ENCODE results near the gene FAM184B.

The FAM184B gene

DNA sequence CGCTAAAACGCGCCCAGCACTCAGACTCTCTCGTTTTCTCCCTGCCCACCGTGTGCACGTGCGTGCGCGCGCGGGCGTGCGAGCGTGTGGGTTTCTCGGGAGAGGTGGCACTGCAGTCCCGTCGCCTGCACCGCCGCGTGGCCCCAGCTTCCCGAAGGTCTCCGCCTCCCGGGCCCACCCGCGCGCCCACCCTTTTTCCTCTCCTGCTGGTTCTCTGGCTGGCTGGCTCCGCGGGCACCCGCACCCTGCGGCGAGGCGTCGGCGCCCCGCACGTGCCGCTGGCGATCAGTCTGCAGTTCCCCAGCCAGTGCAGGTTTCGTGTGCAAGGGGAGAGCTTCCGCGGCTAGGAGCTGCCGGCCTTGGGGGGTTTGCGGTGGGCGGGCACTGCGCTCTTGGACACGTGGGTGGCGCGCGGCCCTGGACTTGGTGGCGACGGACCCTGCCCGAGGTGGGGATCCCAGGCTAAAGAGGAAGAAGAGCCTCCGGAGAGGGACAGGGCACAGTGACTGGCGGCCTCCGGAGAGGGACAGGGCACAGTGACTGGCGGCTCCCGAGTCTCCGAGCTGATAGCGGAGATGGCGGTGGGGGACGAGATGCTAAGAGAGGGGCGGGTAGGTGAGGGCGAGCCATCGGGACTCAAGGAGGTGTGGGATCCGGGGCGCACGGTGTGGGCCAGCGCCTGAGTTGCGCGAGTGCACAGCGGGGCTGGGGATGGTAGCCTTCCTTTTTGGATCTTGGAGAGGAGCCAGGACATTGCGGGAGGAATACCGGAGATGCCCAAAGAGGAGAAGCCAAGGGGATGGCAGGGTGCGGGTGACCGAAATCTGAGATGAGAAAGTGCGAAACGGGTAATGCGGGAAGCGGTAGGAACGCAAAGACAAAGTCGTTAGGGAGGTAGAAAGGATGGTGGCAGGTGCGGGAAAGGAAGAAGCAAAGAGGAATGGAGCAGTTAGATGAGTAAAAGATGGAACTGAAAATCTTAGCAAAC is at the start of gene FAM184B:
TSS of gene FAM184B (minus strand) at position 322 of the 988 bp plus-strand sequence. CDS start 322 bp downstream, outside the sequence.
- peak; percentile 66 for DNase-seq

DNA sequence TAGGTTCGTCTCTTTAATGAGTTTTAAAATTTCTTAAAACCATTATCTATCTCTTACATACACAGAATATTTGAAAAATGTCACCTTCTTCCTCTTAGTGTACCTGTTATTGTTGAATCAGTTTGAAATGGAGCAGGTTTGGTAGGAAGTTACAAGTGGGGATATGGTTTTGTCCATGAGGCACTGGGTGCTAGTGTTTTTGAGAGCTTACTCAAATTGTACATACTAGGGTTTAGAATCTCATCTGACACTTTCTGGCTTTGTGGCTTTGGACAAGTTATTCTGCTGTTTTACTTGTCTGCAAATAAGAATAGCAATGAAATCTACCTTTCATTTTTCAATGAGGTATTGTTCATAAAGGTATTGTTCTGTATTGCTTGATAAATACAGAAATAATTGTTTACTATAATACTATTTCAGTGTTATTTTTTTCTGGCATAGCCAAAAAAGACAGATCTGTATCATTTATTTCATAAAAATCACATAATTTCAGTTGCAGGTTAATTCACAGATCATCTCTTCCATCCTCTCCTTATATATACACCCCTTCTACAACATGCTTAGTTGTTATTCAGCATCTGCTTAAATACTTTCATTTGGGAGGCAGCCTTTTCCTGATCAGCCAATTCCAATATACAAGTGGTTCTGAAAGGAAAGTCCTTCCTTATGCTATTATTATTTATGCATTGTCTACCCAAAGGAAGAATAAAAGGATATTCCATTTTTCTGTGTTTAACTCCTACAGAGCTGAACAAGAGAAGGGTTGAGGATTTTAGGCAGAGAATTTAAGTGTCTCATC is 42.6 kb upstream of the FAM184B start:
- DNase-seq = no peak

DNA sequence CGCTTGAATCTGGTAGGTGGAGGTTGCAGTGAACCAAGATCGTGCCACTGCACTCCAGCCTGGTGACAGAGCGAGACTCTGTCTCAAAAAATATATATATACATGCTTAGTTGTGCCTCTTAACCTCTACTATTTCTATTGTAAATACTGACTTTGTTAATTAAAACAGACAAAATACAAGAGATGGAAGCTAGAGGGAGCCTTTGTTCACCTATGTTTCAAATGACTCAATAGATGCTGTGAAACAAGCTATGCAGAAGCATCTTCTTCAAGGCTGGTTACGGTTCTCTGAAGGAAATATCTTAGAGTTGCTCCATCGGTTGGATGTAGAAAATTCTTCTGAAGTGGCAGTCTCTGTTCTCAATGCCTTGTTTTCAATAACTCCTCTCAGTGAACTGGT is 35.6 kb upstream of the FAM184B start:
- DNase-seq = no peak

DNA sequence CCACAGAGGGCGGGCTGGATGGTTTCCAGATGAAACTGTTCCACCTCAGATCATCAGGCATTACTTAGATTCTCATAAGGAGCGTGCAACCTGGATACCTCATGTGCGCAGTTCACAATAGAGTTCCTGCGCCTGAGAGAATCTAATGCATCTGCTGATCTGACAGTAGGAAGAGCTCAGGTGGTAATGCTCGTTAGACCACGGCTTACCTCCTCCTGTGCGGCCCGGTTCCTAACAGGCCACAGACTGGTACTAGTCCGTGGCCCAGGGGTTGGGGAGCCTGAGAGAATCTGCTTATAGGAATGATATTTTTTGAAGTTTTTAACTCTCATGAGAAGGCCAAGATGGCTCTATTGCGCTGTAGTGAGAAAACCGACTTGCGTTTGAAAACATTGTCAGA is 34.7 kb upstream of the FAM184B start:
- no peak for DNase-seq

DNA sequence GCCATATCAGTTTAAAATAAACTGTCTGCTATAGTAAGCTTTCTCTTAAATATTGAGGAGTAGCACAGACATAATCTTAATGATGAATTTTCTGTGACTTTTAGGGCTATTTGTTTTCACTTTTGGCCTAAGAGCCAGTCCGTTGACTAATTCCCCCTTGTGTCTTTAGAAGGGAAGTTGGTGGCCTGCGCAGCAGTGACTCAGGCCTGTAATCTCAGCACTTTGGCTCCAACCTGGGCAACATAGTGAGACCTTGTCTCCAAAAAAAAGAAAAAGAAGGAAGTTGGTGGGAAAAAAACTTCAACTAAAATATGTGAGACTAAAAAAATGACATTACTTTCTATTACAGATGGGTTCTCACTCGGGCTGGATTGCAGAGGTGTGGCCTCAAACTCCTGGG is 32.7 kb upstream of the FAM184B start:
- no peak for DNase-seq

DNA sequence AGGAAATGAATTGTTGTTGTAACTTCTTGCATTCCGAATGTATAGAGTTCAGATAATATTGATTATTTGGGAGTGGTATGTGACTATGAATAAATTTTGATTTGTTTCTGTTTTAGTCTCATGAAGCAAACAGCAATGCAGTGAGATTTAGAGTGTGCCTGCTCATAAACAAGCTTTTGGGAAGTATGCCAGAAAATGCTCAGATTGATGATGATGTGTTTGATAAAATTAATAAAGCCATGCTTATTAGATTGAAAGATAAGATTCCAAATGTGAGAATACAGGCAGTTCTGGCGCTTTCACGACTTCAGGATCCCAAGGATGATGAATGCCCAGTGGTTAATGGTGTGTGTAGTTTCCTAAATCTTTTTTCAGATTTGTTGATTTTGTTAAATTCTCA is 31.4 kb upstream of the FAM184B start:
- DNase-seq = no peak

DNA sequence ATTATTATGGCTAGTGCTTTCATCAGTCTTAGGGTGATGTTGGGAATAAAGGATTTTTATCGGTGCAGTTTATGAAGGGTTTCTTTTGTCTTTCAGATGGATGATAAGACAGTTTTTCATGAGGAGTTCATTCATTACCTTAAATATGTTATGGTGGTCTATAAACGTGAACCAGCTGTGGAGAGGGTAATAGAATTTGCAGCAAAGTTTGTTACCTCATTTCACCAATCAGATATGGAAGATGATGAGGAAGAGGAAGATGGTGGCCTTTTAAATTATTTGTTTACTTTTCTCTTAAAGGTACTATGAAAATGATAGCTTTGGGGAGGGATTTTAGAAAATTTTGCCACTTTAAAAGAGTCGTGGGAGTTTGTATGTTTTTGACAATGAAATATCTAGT is 30.7 kb upstream of the FAM184B start:
- no peak for DNase-seq

DNA sequence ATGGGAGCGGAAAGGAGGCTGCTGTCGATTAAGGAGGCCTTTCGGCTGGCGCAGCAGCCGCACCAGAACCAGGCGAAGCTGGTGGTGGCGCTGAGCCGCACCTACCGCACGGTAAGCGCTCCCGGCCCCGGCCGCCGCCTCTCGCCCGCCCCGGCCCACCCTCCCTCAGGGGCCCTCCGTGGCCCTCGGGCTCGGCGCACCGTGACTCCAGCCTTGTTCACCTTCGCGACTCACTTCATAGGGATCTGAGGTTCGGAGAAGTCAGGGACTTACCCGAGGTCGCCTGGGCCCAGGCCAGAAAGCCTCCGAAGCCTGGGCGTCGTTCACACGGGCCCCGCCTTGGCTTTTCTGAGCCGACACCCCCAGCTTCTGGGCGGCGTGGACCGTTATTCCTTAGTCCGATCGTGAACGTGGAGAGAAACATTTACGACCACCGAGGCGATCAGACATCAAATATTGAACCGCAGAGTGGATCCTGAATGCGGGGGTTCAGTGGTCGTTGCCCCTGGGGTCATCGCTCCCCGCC is 29.7 kb upstream of the FAM184B start:
- no peak for DNase-seq

DNA sequence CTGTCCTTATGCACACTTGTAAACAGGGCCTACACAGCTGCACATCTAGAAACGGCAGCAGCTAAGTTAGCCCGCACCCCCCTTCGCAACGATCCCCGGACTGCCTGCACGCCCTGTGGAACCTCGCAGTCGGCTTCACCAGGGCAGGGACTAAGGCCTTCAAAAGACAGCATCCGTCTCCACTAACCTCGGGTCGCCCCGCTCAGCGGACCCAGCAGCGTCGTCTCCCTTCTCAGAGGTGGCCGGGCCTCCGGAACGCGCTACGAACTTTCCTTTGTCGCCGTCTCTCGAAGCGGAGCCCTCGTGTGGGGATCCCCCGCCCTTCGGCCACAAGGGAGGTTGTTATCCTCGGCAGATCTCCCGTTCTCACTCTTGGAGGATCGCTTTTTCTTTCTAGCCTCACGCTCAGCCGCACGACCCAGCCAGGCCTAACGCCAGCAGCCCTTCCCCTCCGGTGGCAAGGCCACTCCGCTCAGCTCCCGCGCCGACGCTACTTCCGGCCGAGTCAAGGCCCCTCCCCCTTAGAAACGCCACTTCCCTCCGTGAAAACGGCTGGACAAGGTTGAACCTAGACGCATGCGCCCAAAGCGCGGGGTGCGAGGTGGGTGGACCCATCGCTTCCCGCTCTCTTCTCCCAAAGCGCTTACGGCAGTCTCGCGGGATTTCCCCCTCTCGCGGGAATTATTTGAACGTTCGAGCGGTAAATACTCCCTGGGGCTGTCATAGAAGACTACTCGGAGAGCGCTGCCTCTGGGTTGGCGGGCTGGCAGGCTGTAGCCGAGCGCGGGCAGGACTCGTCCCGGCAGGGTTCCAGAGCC is 29.0 kb upstream of the FAM184B start, which contains the start of the genes DCAF16 and NCAPG:
TSS of gene DCAF16 (minus strand) at position 498 of the 818 bp plus-strand sequence. CDS start 6,616 bp downstream, outside the sequence.
TSS of gene NCAPG (plus strand) at position 720 of the 818 bp plus-strand sequence. CDS start 99 bp downstream, outside the sequence.
- peak; percentile 100 for DNase-seq

DNA sequence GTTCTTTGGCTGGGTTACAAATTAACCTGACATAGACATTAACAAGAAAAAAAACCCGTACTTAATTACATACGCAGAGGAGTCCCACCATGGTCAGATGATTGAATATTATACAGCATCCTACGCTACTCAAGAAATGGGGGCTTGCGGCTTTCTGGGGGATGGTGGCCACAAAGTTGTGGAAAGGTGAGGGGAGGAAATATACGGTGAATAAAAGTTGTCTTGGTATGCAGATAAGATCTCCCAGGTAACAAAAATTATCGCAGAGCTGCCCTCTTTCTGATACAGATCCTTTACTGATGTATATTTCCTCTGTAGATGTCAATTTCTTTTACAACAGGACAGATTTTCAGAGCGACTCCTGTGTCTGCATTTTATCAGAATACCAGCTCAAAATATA is 28.2 kb upstream of the FAM184B start:
- DNase-seq = no peak

DNA sequence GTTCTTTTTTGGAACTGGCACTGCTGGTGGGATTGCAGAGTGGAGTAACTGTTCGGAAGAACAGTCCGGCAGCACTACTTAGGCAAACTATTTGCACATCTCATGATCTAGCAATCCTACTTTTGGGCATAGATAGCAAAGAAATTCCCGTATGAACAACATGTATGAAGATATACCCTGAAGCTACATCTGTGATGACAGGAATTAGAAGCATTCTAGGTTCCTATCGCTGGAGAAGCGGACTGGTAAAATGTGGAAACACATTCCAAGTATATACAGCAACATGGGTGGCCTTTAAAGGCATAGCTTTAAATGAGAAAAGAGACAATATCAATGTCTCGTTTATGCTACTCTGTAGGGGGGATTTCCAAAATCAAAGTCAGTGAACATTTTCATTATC is 26.0 kb upstream of the FAM184B start:
- DNase-seq = no peak

DNA sequence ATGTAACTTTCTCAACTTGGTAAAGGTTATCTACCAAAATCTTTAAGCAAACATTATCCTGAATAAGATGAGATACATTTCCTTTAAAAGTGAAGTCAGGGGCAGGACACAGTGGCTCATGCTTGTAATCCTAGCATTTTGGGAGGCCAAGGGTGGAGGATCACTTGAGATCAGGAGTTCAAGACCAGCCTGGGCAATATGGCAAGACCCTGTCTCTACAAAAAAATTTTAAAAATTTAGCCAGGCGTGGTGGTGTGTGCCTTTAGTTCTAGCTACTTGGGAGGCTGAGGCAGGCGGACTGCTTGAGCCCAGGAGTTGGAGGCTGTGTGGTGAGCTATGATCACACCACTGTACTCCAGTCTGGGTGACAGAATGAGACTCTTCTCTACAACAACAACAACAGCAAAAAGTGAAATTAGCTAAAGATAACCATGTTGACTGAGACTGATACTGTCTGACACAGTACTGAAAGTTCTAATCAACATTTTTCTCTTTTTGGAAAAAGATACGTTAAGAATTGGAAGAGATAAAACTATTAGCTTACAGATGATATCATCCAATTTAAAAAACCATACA is 24.2 kb upstream of the FAM184B start:
- no peak for DNase-seq

DNA sequence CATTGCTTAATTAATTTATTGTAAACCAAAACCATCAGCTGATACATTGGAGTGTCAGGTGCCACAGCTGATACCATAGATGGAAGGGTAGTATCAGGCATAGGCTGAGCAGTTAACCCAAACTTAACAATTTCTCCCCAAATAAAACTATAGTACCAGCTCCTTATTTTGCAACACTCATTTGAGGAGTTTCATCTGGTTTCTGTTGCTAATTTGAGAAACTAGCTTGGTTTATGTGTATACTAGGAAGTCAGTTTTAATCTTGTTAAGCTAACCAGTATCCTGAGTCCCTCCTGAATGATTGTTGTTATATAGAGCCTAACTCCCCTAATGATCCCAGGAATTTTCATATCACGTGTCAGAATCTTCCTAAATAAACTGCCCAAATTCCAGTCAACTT is 16.4 kb upstream of the FAM184B start:
- no peak for DNase-seq

DNA sequence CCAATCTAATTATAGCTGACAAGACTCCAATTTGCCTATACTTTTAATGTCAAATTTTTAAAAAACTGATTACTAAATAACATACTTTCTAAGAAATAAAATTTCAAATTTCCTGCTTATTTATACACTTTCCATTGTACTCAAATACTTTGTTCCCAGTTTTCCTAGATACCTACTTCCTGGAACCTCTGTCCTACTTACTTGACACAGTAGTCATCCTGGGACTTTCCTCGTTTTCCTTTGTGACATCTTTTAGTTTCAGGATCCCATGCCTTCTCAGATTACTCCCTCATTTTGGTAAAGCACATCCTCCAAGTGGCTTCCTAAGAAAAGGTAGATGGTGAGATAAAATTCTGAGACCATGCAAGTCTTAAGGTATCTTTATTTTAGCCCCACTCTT is 13.3 kb upstream of the FAM184B start:
- no peak for DNase-seq

DNA sequence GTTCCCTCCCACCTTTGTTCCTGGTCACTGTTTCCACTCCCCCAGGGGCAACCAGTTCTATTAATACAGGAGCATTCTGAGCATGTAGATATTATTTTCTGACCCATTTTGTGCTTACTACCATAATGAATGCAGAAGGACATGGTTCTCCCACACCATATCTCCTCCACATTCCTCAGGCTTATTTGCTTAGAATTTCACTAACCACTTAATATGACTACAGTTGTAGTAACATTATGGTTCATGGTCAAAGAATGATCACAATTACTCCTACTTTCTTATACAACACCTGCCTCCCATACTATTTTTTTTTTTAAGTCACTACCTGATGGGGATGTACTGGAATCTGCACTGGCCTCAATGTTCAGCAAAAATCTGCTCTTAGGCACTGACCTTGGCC is 7.5 kb upstream of the FAM184B start:
- DNase-seq = no peak

DNA sequence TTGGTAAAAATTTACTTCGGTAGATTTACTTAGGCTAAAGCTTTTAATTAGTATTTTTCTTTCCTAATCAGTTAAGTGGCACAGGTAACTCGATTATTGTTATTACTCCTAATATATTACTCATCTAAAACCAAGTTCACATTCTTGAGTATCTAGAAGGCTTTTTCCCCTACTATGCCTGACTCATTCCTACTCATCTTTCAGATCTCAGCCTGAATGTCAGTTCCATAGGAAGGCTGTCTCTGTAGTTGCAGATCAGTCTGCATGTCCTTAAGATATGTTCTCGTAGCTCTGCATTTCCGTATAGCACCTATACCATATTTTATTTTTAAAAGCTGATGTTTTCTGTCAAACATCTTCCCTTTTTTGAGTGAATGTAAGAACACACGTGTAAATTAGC is 5.9 kb upstream of the FAM184B start:
- DNase-seq = no peak

DNA sequence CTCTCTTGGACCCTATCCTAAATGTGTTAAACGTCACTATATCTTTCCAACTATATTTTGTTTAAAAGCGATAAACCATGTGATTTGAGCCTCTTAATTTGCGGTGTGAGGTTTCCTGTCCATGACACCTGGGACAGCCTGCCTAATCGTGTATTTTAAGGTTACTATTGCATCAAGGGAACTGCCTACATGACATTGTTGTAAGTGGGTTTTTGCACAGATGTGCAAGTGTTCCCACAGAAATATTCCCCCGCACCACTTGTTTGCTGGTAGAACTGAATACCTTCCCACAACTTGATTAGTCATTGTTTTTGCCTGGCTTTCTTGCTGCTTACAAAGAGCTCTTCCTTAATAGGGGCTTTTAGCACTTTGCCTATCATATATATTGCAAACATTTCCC is 5.1 kb upstream of the FAM184B start:
- no peak for DNase-seq

DNA sequence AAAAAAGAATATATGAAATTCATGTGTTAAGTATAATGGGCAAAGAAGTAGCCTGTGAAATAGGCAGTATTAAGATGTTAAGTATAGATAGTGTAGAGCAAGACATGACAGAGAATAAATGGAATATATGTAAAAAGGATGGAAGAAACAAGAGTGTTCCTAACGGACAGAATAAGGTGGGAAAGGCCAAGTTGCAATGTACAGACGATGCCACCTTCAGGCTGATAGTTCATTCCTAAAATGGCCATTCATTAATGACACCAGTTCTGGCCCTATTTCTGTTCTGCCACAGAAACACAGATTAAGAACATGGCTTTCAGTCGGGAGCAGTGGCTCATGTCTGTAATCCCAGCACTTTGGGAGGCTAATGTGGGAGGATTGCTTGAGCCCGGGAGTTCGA is 4.4 kb upstream of the FAM184B start:
- no peak for DNase-seq

DNA sequence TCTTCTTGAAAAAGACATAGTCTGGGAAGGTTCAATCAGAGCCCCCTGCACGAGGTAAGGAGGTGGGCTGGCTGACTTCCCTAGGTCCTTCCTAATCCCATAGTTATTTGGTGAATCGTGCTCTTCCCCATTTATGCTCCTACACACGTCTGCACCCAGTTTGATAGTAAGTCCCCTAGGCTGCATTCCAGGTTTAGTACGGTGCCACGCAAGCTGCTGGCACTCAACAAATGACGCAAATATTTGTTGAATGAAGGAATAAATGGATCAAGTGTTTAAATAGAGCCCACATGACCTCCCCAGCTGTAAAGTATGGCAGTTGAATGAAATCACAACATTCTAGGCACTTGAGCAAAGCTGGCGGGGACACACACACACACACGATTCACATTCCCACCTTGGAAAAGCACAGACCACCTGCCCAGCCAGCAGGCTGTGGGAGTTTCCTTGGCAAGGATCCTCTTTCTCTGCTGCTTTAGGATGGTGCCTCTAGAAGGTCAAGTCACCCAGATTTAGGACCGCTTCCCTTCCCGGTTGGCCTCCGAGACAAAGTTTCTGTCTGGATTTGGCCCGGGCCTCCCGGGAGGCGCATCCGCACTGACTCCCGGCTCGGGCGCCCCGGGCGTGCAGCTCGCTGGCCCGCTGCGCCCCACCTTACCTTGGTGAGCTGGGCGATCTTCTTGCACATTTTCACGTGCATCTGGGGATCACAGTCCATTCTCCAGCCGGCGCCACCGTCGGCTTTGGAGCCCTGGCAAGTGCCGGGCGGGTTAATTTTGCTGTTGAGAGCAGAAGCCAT is 721 bp downstream of the FAM184B start:
- DNase-seq = no peak

DNA sequence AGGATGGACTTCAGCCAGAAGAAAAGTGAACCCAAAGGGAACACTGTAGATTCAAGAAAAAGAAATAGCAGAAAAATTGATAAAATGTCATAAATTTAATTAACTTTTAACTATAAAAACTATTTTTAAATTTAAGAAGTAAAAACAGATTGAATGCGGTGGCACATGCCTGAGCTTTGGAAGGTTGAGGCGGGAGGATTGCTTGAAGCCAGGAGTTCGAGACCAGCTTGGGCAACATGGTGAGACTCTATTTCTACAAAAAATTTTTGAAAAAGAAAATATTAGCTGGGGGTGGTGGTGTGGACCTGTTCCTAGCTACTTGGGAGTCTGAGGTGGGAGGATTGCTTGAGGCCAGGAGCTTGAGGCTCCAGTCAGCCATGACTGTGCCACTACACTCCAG is 3.0 kb downstream of the FAM184B start:
- no peak for DNase-seq

DNA sequence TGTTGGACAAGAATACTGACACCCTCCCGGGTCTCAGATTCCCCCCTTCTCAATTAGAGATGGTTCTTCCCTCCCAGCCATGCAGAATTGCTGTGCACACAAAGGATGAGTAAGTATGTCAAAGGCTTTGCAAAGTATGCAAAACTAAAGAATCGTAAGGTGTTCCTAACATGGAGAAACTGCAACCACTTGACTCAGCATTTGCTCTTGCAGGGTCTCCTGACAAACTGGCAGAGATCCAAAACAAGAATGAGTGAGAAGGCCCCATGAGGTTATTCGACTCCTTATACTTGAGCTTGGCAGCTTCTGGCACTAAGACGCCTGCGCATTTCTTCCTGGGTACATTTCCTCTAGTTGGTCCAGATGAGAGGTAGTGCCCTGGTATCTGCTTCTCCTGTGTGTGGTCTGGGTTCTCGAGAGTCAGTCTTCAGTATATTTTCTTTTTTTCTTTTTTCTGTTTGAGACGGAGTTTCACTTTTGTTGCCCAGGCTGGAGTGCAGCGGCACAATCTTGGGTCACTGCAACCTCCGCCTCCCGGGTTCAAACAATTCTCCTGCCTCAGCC is 8.2 kb downstream of the FAM184B start:
- DNase-seq = no peak

Data from islet precursor cell (in vitro differentiated cells).